HG03175 (cell line): ENCODE data around the gene PC.

Source experiments
- ATAC-seq: cut with Tn5 transposase; IDR thresholded peaks from one replicate; pipeline ENCODE4 v1.9.1; 2021; ENCODE audit warnings: mild to moderate bottlenecking, moderate library complexity; ENCODE audit not compliant: unreplicated experiment

Gene PC

GRCh38 chr11:66857234-66857926 is 100.8 kb downstream of the PC start:
- no peak for ATAC-seq

GRCh38 chr11:66856496-66857233 is 101.5 kb downstream of the PC start, which contains the start of gene LRFN4:
Gene LRFN4, plus strand, starts transcription at chr11:66857064. Its CDS starts 681 bp downstream, at chr11:66857745.
- peak; percentile 31 for ATAC-seq

- ATAC-seq, result peak; percentile 70
Measured at GRCh38 chr11:66855574-66856495, 102.3 kb downstream of the PC start.

GRCh38 chr11:66854729-66855211 is 103.4 kb downstream of the PC start:
- ATAC-seq, result no peak

- no peak for ATAC-seq
Measured at GRCh38 chr11:66854231-66854661, 103.9 kb downstream of the PC start.

GRCh38 chr11:66853242-66854229 is 104.6 kb downstream of the PC start:
- ATAC-seq, result no peak

- ATAC-seq, result no peak
Measured at GRCh38 chr11:66852466-66853241, 105.5 kb downstream of the PC start.

- ATAC-seq, result no peak
Measured at GRCh38 chr11:66851698-66852465, 106.3 kb downstream of the PC start.

GRCh38 chr11:66851239-66851596 is 107.0 kb downstream of the PC start:
- ATAC-seq, result no peak

GRCh38 chr11:66850588-66851238 is 107.5 kb downstream of the PC start:
- ATAC-seq, result no peak

- ATAC-seq, result no peak
Measured at GRCh38 chr11:66850235-66850587, 108.0 kb downstream of the PC start.

GRCh38 chr11:66849501-66850234 is 108.5 kb downstream of the PC start:
- no peak for ATAC-seq

- ATAC-seq, result no peak
Measured at GRCh38 chr11:66848671-66849500, 109.3 kb downstream of the PC start.

- no peak for ATAC-seq
Measured at GRCh38 chr11:66847461-66848232, 110.5 kb downstream of the PC start.

- no peak for ATAC-seq
Measured at GRCh38 chr11:66846671-66847091, 111.5 kb downstream of the PC start.

GRCh38 chr11:66845876-66846212 is 112.3 kb downstream of the PC start:
- ATAC-seq, result no peak
